Mesenteric fat pad (tissue), 1 donor: ENCODE results near the gene PDE10A. TPM values are rescaled to one million over a fixed set of nuclear protein-coding genes. Genes with fewer than 3 reads are reported as not detected.

Experiments used
- DNase-seq: peaks from one replicate; pipeline ENCODE4 v3.0.0-alpha.2; 2020; ENCODE audit warnings: low spot score
- total RNA-seq: library from RNA; stranded (reverse); fragmentation: NEBNext Ultra II Directional; extraction: Animal tissue kit (Norgen Biotek cat#: 25700); gene quantifications from one replicate; pipeline ENCODE4 v1.2.1, GENCODE V29; 2021
- donor health status: DM: yes; HTN: yes; CAD: no.

The PDE10A gene
- total RNA-seq, 1 donor from 2014 or later = 15.6 TPM

GRCh38 chr6:165298402-165298801 lies 364.6 kb downstream of the PDE10A start:
- no peak for DNase-seq

DNA sequence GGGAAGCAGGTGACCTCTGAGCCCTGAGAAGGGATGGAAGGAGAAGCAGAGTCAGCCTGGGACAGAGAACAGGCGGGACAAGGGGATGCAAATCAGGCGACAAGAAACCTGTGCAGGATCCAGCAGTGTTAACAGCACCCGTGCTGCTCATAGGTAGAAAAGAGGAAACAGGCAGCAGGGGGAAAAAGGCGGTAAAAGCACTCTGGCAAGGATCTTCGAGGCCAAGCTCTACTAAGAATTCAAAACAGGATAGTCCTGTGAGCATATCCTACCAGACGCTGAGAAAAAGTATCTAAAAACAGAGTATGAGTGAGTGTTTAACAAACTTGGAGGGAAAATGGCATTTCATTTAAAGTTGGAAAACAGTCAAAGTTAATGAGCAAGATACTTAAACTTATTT lies 370.4 kb downstream of the PDE10A start:
- no peak for DNase-seq
